ENCODE results near the gene GSK3A.

DNA sequence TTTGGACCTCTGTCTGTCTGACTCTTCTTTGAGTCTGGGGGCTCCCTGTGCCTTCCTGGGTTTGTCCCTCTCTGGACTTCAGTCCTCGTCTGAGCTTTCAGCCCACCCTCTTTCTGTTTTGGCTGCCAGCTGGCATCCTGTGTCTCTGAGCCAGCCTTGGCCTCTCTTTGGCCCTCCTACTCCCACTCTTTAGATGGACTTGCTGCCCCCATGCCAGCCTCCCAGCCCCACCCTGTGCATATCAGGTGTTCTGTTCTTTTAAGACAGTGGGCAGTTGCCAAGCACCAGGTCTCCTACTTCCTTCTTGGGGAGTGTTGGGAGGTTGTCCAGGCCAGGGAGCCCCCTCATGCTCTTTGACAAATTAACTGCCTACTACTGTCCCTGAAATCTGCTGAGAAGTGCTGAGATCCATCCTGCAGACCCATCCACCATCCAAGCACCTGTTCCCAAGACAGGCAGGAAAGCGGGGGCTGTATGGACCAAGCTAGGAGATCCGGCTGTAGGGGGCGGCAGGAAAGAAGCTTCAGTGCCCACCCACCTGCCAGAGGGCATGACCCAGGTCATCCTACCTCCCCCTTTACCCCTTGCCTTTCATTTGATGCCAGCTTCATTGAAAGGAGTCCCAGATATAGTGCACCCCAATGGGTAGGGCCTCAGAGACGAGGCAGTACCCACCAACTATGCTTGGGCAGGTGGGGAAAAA, 36.2 kb upstream of the GSK3A start:
- TF ChIP-seq FOXM1 (IDR thresholded peaks at IDR 0.05; ENCODE audit: borderline replicate concordance): no peak
- TF ChIP-seq BHLHE40 (IDR thresholded peaks at IDR 0.05; ENCODE audit: borderline replicate concordance): no peak
- no peak for TF ChIP-seq L3MBTL2 (conservative IDR thresholded peaks at IDR 0.05)
- TF ChIP-seq SUZ12 (IDR thresholded peaks at IDR 0.05): no peak
- no peak for TF ChIP-seq SP1 (IDR thresholded peaks at IDR 0.05)
- no peak for TF ChIP-seq FOXA1 (IDR thresholded peaks at IDR 0.05)
- TF ChIP-seq ARNT (IDR thresholded peaks at IDR 0.05): no peak
- TF ChIP-seq FOXK2 (IDR thresholded peaks at IDR 0.05): no peak
- TF ChIP-seq LEF1 (IDR thresholded peaks at IDR 0.05; ENCODE audit: borderline replicate concordance): no peak
- TF ChIP-seq ELF4 (IDR thresholded peaks at IDR 0.05): no peak
- no peak for TF ChIP-seq NFRKB (IDR thresholded peaks at IDR 0.05)
